HepG2 (cell line): ENCODE data around the gene MTFR1L. TPM values are rescaled to one million over a fixed set of nuclear protein-coding genes. Genes with fewer than 3 reads are reported as not detected.

Experiments
- ARNT2 ChIP-seq: sonication (generic); formaldehyde crosslinking; IDR thresholded peaks from 2 replicates; pipeline ENCODE4 v1.8.0; 2022; ENCODE audit warnings: mild to moderate bottlenecking, low read depth, missing genetic modification reagents, moderate library complexity
- CHD2 ChIP-seq: IDR thresholded peaks from 2 replicates; pipeline ENCODE4 v1.6.1; 2011; ENCODE audit warnings: low read depth, low read length, improper control_type of control experiment
- HMGXB4 ChIP-seq, 2 experiments: sonication (generic) in 1 of 2; formaldehyde crosslinking in 1 of 2; IDR thresholded peaks; 2 replicates each; pipeline versions ENCODE4 v1.4.0 to v1.6.1; 2018 to 2020; ENCODE audit warnings: missing genetic modification reagents in 2 of 2, borderline replicate concordance in 1 of 2, low read depth in 1 of 2, mild to moderate bottlenecking in 1 of 2, missing biosample characterization in 1 of 2
- HOXD1 ChIP-seq: sonication (generic); formaldehyde crosslinking; IDR thresholded peaks from 2 replicates; pipeline ENCODE4 v1.5.0; 2020; ENCODE audit warnings: missing genetic modification reagents
- KDM5B ChIP-seq: sonication (generic); formaldehyde crosslinking; IDR thresholded peaks from 2 replicates; pipeline ENCODE4 v1.4.0; 2020; ENCODE audit warnings: missing genetic modification reagents, mild to moderate bottlenecking, borderline replicate concordance
- PAXIP1 ChIP-seq: sonication (generic); formaldehyde crosslinking; conservative IDR thresholded peaks from 2 replicates; pipeline ENCODE4 v1.4.0; 2020; ENCODE audit warnings: mild to moderate bottlenecking, missing genetic modification reagents, moderate library complexity
- RFXANK ChIP-seq: IDR thresholded peaks from 2 replicates; pipeline ENCODE4 v1.6.1; 2016
- ZFY ChIP-seq: sonication (generic); formaldehyde crosslinking; IDR thresholded peaks from 2 replicates; pipeline ENCODE4 v1.4.0; 2020; ENCODE audit warnings: missing genetic modification reagents
- ZKSCAN5 ChIP-seq: sonication (generic); formaldehyde crosslinking; IDR thresholded peaks from 2 replicates; pipeline ENCODE4 v1.5.1; 2020; ENCODE audit warnings: mild to moderate bottlenecking, missing genetic modification reagents
- ZNF20 ChIP-seq: sonication (generic); formaldehyde crosslinking; IDR thresholded peaks from 2 replicates; pipeline ENCODE4 v1.4.0; 2020; ENCODE audit warnings: mild to moderate bottlenecking, moderate library complexity, missing genetic modification reagents
- ZNF280D ChIP-seq: sonication (generic); formaldehyde crosslinking; IDR thresholded peaks from 2 replicates; pipeline ENCODE4 v1.5.1; 2020; ENCODE audit warnings: mild to moderate bottlenecking, missing genetic modification reagents
- ZNF589 ChIP-seq: sonication (generic); formaldehyde crosslinking; conservative IDR thresholded peaks from 2 replicates; pipeline ENCODE4 v1.8.0; 2022; ENCODE audit warnings: mild to moderate bottlenecking, moderate library complexity, missing genetic modification reagents
- ZNF674 ChIP-seq: sonication (generic); formaldehyde crosslinking; IDR thresholded peaks from 2 replicates; pipeline ENCODE4 v1.5.0; 2020; ENCODE audit warnings: low read depth, mild to moderate bottlenecking, missing genetic modification reagents
- polyA plus RNA-seq, 8 experiments: library from polyadenylated mRNA; depleted of rRNA in 3 of 8; stranded (reverse) in 7 of 8; unstranded in 1 of 8; fragments of >200 nt; fragmentation: Illumina TruSeq in 4 of 8; extraction: Trizol in 4 of 8; gene quantifications; 2 replicates each; pipeline versions ENCODE4 v1.2.1 to v1.2.3, GENCODE V29; 2011 to 2016; ENCODE audit warnings: low read depth in 4 of 8, missing spikeins in 1 of 8, mixed read lengths in 1 of 8; ENCODE audit not compliant: insufficient read depth in 1 of 8
- total RNA-seq, 5 experiments: library from RNA; depleted of rRNA; stranded (reverse); fragments of >200 nt; fragmentation: Illumina TruSeq; extraction: Trizol; gene quantifications; 2 replicates each; pipeline ENCODE4 v1.2.3, GENCODE V29; 2016; ENCODE audit warnings: low read depth in 1 of 5
- TF ChIP-seq, protein P1 (sequence below): IDR thresholded peaks from 2 replicates; pipeline ENCODE4 v1.6.1; 2016; ENCODE audit warnings: missing genetic modification reagents, missing compliant biosample characterization
- TF ChIP-seq, protein P2 (sequence below): sonication (generic); formaldehyde crosslinking; IDR thresholded peaks from 2 replicates; pipeline ENCODE4 v1.4.0; 2020; ENCODE audit warnings: missing genetic modification reagents
- TF ChIP-seq, protein P3 (sequence below): fragments of 450-650 bp; IDR thresholded peaks from 2 replicates; pipeline ENCODE4 v1.6.1; 2016

MTFR1L gene
- total and polyA plus RNA-seq, 2 of the 13 experiments (the other 11 are each of a cell fraction or from before 2014, with no cell fraction given): 38.0 to 55.7 TPM

DNA sequence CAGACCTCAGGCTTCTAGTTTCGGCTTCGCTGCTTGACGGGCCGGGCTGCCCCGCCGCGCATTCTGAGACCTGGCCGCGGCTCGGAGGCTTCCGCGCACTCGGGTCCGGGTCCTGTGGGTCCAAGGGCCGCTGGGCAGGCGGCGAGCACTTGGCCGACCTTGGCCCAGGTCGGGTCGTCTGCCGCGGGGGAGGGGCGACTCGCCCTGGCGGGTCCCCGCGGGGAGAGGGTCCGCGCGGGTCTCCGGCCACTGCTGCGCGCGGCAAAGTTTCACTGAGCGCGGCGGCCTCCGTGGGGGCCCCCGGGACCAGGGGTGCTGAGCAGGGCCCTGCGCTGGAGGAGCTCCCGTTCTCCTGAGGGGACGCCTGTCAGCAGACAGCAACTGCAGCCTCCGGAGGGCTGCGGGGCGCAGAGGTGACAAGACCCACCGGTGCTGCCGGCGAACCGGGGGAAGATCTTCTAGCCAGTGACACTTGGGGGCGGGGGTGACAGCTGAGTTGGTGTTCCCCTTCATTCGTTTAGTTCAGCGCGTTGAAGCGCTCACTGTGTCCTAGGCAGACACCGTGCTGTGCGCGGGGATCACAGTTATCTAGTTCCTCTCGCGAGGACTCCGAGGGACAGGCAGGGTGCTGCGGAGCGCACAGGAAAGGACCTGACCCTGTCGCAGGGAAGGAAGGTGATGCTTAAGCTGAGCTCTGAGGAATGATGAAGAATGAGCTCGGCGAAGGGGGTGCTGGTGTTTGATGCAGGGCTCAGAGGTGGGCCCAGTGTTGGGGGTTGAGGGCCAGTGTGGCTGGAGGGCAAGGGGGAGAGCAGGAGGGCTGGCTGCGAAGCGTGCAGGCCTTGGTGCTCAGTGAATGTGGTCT, 725 bp downstream of the MTFR1L start (continued):
- no peak for TF ChIP-seq ZKSCAN5 (CRISPR knock-in tag)
- no peak; the same call in none of the 2 replicates for TF ChIP-seq PAXIP1 (CRISPR knock-in tag)
- no peak for TF ChIP-seq HOXD1 (CRISPR knock-in tag)
- TF ChIP-seq, protein P1, sequence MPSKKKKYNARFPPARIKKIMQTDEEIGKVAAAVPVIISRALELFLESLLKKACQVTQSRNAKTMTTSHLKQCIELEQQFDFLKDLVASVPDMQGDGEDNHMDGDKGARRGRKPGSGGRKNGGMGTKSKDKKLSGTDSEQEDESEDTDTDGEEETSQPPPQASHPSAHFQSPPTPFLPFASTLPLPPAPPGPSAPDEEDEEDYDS (CRISPR knock-in tag): peak; percentile 51; the same call in 1 of the 2 replicates
- TF ChIP-seq ZNF589: no peak
- TF ChIP-seq ARNT2 (CRISPR knock-in tag): 0 out of 2 replicates have a peak, but pooled peaks have one; percentile 25
- TF ChIP-seq ZNF280D: no peak
- TF ChIP-seq, protein P2, sequence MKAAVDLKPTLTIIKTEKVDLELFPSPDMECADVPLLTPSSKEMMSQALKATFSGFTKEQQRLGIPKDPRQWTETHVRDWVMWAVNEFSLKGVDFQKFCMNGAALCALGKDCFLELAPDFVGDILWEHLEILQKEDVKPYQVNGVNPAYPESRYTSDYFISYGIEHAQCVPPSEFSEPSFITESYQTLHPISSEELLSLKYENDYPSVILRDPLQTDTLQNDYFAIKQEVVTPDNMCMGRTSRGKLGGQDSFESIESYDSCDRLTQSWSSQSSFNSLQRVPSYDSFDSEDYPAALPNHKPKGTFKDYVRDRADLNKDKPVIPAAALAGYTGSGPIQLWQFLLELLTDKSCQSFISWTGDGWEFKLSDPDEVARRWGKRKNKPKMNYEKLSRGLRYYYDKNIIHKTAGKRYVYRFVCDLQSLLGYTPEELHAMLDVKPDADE (CRISPR knock-in tag): no peak
- TF ChIP-seq KDM5B (CRISPR knock-in tag): peak; percentile 70; the same call in 1 of the 2 replicates
- no peak for TF ChIP-seq RFXANK
- peak; percentile 53 for TF ChIP-seq ZFY
- peak; percentile 28 to 78; a peak in 2 of 4 replicates for TF ChIP-seq HMGXB4 (CRISPR knock-in tag; IDR thresholded peaks at IDR 0.05; ENCODE audit: borderline replicate concordance in 1 of 2, low read depth in 1 of 2)
- TF ChIP-seq, protein P3, sequence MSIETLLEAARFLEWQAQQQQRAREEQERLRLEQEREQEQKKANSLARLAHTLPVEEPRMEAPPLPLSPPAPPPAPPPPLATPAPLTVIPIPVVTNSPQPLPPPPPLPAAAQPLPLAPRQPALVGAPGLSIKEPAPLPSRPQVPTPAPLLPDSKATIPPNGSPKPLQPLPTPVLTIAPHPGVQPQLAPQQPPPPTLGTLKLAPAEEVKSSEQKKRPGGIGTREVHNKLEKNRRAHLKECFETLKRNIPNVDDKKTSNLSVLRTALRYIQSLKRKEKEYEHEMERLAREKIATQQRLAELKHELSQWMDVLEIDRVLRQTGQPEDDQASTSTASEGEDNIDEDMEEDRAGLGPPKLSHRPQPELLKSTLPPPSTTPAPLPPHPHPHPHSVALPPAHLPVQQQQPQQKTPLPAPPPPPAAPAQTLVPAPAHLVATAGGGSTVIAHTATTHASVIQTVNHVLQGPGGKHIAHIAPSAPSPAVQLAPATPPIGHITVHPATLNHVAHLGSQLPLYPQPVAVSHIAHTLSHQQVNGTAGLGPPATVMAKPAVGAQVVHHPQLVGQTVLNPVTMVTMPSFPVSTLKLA: no peak
- no peak for TF ChIP-seq ZNF20 (CRISPR knock-in tag)
- no peak for TF ChIP-seq ZNF674 (CRISPR knock-in tag)
- peak; percentile 87 for TF ChIP-seq CHD2
